Activated CD4-positive, alpha-beta T cell treated with anti-CD3 and anti-CD28 coated beads, Interleukin-2, amount 50 U/mL, for 1 hour (primary cell): ENCODE data around the gene CCDC187.
"Not testable (repeated sequence)": the region's sequence is repeated elsewhere in the genome, so short reads cannot be mapped to it uniquely, and the experiment has no call there.

Source experiments
- DNase-seq: peaks from one replicate; pipeline ENCODE4 v3.0.0-alpha.2; 2020

CCDC187 gene

GRCh38 chr9:136283291-136284235 lies 20.3 kb downstream of the CCDC187 start:
- DNase-seq = peak; percentile 72

GRCh38 chr9:136282272-136282861 lies 21.5 kb downstream of the CCDC187 start:
- no peak for DNase-seq

- no peak for DNase-seq
Measured at GRCh38 chr9:136281421-136282271, 22.2 kb downstream of the CCDC187 start.

GRCh38 chr9:136280535-136281315 lies 23.2 kb downstream of the CCDC187 start:
- no peak for DNase-seq

- no peak for DNase-seq
Measured at GRCh38 chr9:136279471-136279870, 24.4 kb downstream of the CCDC187 start.

GRCh38 chr9:136278894-136279293 lies 25.0 kb downstream of the CCDC187 start:
- no peak for DNase-seq

- no peak for DNase-seq
Measured at GRCh38 chr9:136278221-136278620, 25.7 kb downstream of the CCDC187 start.

- no peak for DNase-seq
Measured at GRCh38 chr9:136277746-136278145, 26.1 kb downstream of the CCDC187 start.

- DNase-seq = no peak
Measured at GRCh38 chr9:136276716-136277115, 27.2 kb downstream of the CCDC187 start.

GRCh38 chr9:136275655-136276429 lies 28.1 kb downstream of the CCDC187 start:
- DNase-seq = no peak

- DNase-seq = no peak
Measured at GRCh38 chr9:136274786-136275654, 28.9 kb downstream of the CCDC187 start.

GRCh38 chr9:136273921-136274785 lies 29.7 kb downstream of the CCDC187 start:
- no peak for DNase-seq

- DNase-seq = no peak
Measured at GRCh38 chr9:136273244-136273865, 30.5 kb downstream of the CCDC187 start.

GRCh38 chr9:136270173-136270705 lies 33.7 kb downstream of the CCDC187 start:
- no peak for DNase-seq

- no peak for DNase-seq
Measured at GRCh38 chr9:136268735-136269134, 35.2 kb downstream of the CCDC187 start.

GRCh38 chr9:136268318-136268717 lies 35.6 kb downstream of the CCDC187 start:
- DNase-seq = no peak

GRCh38 chr9:136267261-136268111 lies 36.4 kb downstream of the CCDC187 start:
- DNase-seq = peak; percentile 83

- not testable (repeated sequence) for DNase-seq
Measured at GRCh38 chr9:136266641-136267040, 37.3 kb downstream of the CCDC187 start.
